Left renal cortex interstitium (tissue), 4 donors: ENCODE data around the gene CD300E. TPM values are rescaled to one million over a fixed set of nuclear protein-coding genes. Genes with fewer than 3 reads are reported as not detected.
"Not testable (repeated sequence)": the region's sequence is repeated elsewhere in the genome, so short reads cannot be mapped to it uniquely, and the experiment has no call there.

Experiments
- DNase-seq, 4 donors: peaks; one replicate each; pipeline ENCODE4 v3.0.0-alpha.2; 2013; ENCODE audit warnings: low read depth in 4 of 4, low spot score in 2 of 4, missing footprints in 1 of 4
- polyA plus RNA-seq, 4 donors: library from polyadenylated mRNA; unstranded; fragments of 120-200 nt; gene quantifications; one replicate each; pipeline ENCODE4 v1.2.1, GENCODE V29; 2013; ENCODE audit not compliant: insufficient read length in 4 of 4

Gene CD300E
- polyA plus RNA-seq, 4 donors, result 0.12 to 0.32 (median 0.18) TPM

GRCh38 chr17:74601944-74602572 lies 21.5 kb downstream of the CD300E start:
- DNase-seq, result no peak

GRCh38 chr17:74599448-74599939 lies 24.0 kb downstream of the CD300E start:
- peak in 1 of 4 donors; percentile 2 for DNase-seq

GRCh38 chr17:74599023-74599399 lies 24.5 kb downstream of the CD300E start:
- no peak for DNase-seq

GRCh38 chr17:74598346-74599022 lies 25.1 kb downstream of the CD300E start:
- no peak for DNase-seq

GRCh38 chr17:74597069-74597790 lies 26.3 kb downstream of the CD300E start:
- DNase-seq, result no peak

GRCh38 chr17:74595037-74595750 lies 28.3 kb downstream of the CD300E start:
- DNase-seq, result no peak

GRCh38 chr17:74592087-74592990 lies 31.2 kb downstream of the CD300E start, which contains the start of gene CD300LD:
Gene CD300LD, minus strand, starts transcription at chr17:74592283. Its CDS starts 81 bp downstream, at chr17:74592202.
- no peak for DNase-seq

GRCh38 chr17:74591503-74591902 lies 32.0 kb downstream of the CD300E start:
- no peak for DNase-seq

GRCh38 chr17:74585711-74586110 lies 37.8 kb downstream of the CD300E start:
- DNase-seq, result no peak

- DNase-seq, result no peak
Measured at GRCh38 chr17:74584292-74585060, 39.1 kb downstream of the CD300E start.

- DNase-seq, result no peak
Measured at GRCh38 chr17:74582633-74583032, 40.9 kb downstream of the CD300E start.

- no peak for DNase-seq
Measured at GRCh38 chr17:74579900-74580299, 43.6 kb downstream of the CD300E start.

- DNase-seq, result no peak
Measured at GRCh38 chr17:74578979-74579378, 44.6 kb downstream of the CD300E start.

GRCh38 chr17:74574489-74575142 lies 48.9 kb downstream of the CD300E start:
- no peak for DNase-seq

- not testable (repeated sequence) for DNase-seq
Measured at GRCh38 chr17:74573635-74574034, 49.9 kb downstream of the CD300E start.

- no peak for DNase-seq
Measured at GRCh38 chr17:74573169-74573568, 50.4 kb downstream of the CD300E start.

GRCh38 chr17:74571621-74572270 lies 51.8 kb downstream of the CD300E start:
- DNase-seq, result no peak
